B cell (primary cell): ENCODE data around the gene HMX3. TPM values are rescaled to one million over a fixed set of nuclear protein-coding genes. Genes with fewer than 3 reads are reported as not detected.

ENCODE experiments used
- ATAC-seq: fragments of 200-7000 bp; cut with Tn5 transposase; one replicate; pipeline ENCODE4 v1.10.0; 2021; ENCODE audit warnings: low read depth, mild to moderate bottlenecking, moderate number of reproducible peaks, moderate library complexity
- CTCF ChIA-PET: fragments of 350-600 bp; sonication (Branson Sonifier 250); formaldehyde crosslinking; loops from one replicate; lab custom pipeline; 2021; ENCODE audit warnings: antibody characterized with exemption, inconsistent platforms; lab: Charles Lee
- POLR2A ChIA-PET: fragments of 350-600 bp; sonication (Branson Sonifier 250); formaldehyde crosslinking; loops from one replicate; lab custom pipeline; 2021; ENCODE audit warnings: antibody characterized with exemption; lab: Charles Lee
- DNase-seq: peaks from one replicate; pipeline ENCODE4 v3.0.0; 2013
- H2AFZ ChIP-seq: 2 replicates; pipeline ENCODE4 v1.6.1; 2012; ENCODE audit warnings: mild to moderate bottlenecking, low read depth, low read length; ENCODE audit not compliant: insufficient read depth, poor library complexity, severe bottlenecking
- H3K27ac ChIP-seq, 2 donors: 1 replicate in 1 of 2; 2 replicates in 1 of 2; pipeline ENCODE4 v1.5.1; 2012 to 2013; ENCODE audit warnings: low read length in 2 of 2, mild to moderate bottlenecking in 2 of 2, moderate library complexity in 1 of 2
- H3K27me3 ChIP-seq, 4 experiments: fragments of 200-600 bp in 1 of 4; sonication (generic) in 1 of 4; replicated peaks in 1 of 4; 1 replicate in 2 of 4; 2 replicates in 2 of 4; pipeline versions ENCODE4 v1.6.1 to v1.7.0; 2013 to 2016; ENCODE audit warnings: low read length in 3 of 4, mild to moderate bottlenecking in 2 of 4, mixed read lengths in 1 of 4, moderate library complexity in 1 of 4; ENCODE audit not compliant: insufficient read depth in 4 of 4, control insufficient read depth in 3 of 4; ENCODE audit errors: control extremely low read depth in 1 of 4
- H3K36me3 ChIP-seq, 2 experiments: replicated peaks in 1 of 2; 1 replicate in 1 of 2; 2 replicates in 1 of 2; pipeline versions ENCODE4 v1.6.1 to v1.7.1; 2013; ENCODE audit warnings: low read length in 1 of 2; ENCODE audit not compliant: insufficient read depth in 2 of 2, control insufficient read depth in 1 of 2; ENCODE audit errors: control extremely low read depth in 1 of 2, extremely low read depth in 1 of 2
- H3K4me1 ChIP-seq, 2 donors: fragments of 200-600 bp in 1 of 2; sonication (generic) in 1 of 2; 1 replicate in 1 of 2; 2 replicates in 1 of 2; pipeline versions ENCODE4 v1.5.1 to v1.6.1; 2013 to 2017; ENCODE audit warnings: low read length in 2 of 2; ENCODE audit not compliant: control insufficient read depth in 2 of 2, insufficient read depth in 2 of 2
- H3K4me2 ChIP-seq: replicated peaks from 2 replicates; pipeline ENCODE3; 2012; ENCODE audit warnings: mild to moderate bottlenecking, low read depth, low read length; ENCODE audit not compliant: poor library complexity, severe bottlenecking
- H3K4me3 ChIP-seq, 5 experiments: fragments of 200-600 bp in 1 of 5; sonication (generic) in 1 of 5; 1 replicate in 3 of 5; 2 replicates in 2 of 5; pipeline versions ENCODE4 v1.5.1 to v1.7.0; 2011 to 2016; ENCODE audit warnings: low read length in 4 of 5, mild to moderate bottlenecking in 4 of 5, low read depth in 2 of 5, control low read depth in 1 of 5, moderate library complexity in 1 of 5; ENCODE audit not compliant: insufficient read depth in 1 of 5; ENCODE audit errors: control extremely low read depth in 1 of 5, extremely low read depth in 1 of 5
- H3K79me2 ChIP-seq: fragments of 200-600 bp; sonication (generic); one replicate; pipeline ENCODE4 v1.6.0; 2016; ENCODE audit warnings: low read length; ENCODE audit not compliant: control insufficient read depth, insufficient read depth
- H3K9ac ChIP-seq: fragments of 200-600 bp; sonication (generic); 2 replicates; pipeline ENCODE4 v1.6.1; 2017; ENCODE audit warnings: mild to moderate bottlenecking, low read length, moderate library complexity
- H3K9me3 ChIP-seq, 3 donors: one replicate each; pipeline versions ENCODE4 v1.6.1 to v1.7.1; 2013; ENCODE audit warnings: low read length in 2 of 3; ENCODE audit not compliant: control insufficient read depth in 2 of 3, insufficient read depth in 1 of 3; ENCODE audit errors: control extremely low read depth in 1 of 3
- H4K20me1 ChIP-seq: 2 replicates; pipeline ENCODE4 v1.6.0; 2012; ENCODE audit warnings: mild to moderate bottlenecking, low read length; ENCODE audit not compliant: insufficient read depth, control insufficient read depth, poor library complexity, severe bottlenecking
- H3K27ac Mint-ChIP-seq: one replicate; pipeline ENCODE4 v1.8.0; 2021; ENCODE audit warnings: mixed read lengths
- H3K27me3 Mint-ChIP-seq: one replicate; pipeline ENCODE4 v1.8.0; 2021; ENCODE audit warnings: mixed read lengths
- H3K4me1 Mint-ChIP-seq: one replicate; pipeline ENCODE4 v1.8.0; 2021; ENCODE audit warnings: mixed read lengths
- H3K4me3 Mint-ChIP-seq: one replicate; pipeline ENCODE4 v1.8.0; 2021; ENCODE audit warnings: mixed read lengths
- H3K9me3 Mint-ChIP-seq: one replicate; pipeline ENCODE4 v1.8.0; 2022; ENCODE audit warnings: mixed read lengths; ENCODE audit not compliant: insufficient read depth
- CTCF ChIP-seq: fragments of 200-600 bp; IDR thresholded peaks from one replicate; pipeline ENCODE4 v1.8.0; 2022; ENCODE audit warnings: antibody characterized with exemption, mild to moderate bottlenecking
- EZH2 ChIP-seq: IDR thresholded peaks from 2 replicates; pipeline ENCODE4 v1.6.1; 2012; ENCODE audit warnings: borderline replicate concordance, low read depth, mild to moderate bottlenecking, moderate library complexity, low read length; ENCODE audit not compliant: insufficient read depth, poor library complexity, severe bottlenecking
- WGBS: methylation state at CpG from one replicate; pipeline ENCODE4 v1.1.5; 2013; ENCODE audit warnings: missing lambda C conversion rate; ENCODE audit not compliant: insufficient coverage; 5-methylcytosine and 5-hydroxymethylcytosine counted together
- intact Hi-C: fragments of 100-400 bp; cut with micrococcal nuclease; formaldehyde crosslinking; loops from one replicate; pipeline ENCODE4 v1.10.0; 2022
- polyA plus RNA-seq: library from polyadenylated mRNA; depleted of rRNA; stranded (reverse); fragments of >200 nt; gene quantifications from 2 replicates; pipeline ENCODE4 v1.2.3, GENCODE V29; 2012
- total RNA-seq, 2 donors: library from RNA; stranded (reverse); fragments of 120-200 nt in 1 of 2; gene quantifications; 1 replicate in 1 of 2; 2 replicates in 1 of 2; pipeline versions ENCODE4 v1.2.3 to v1.2.4, GENCODE V29; 2013 to 2022

The HMX3 gene
- total and polyA plus RNA-seq, 2 donors (not counting 1 experiment from before 2014, with no cell fraction given), result not detected

- ATAC-seq (no peak), DNase-seq (no peak)
- no peaks in the 10 kb centered on the region for H4K20me1 ChIP-seq
- peaks cover 0 to 85% (median 68%) of the 10 kb centered on the region in 4 experiments for H3K27me3 ChIP-seq
- intact Hi-C loops, result no loop called here
- no peaks in the 10 kb centered on the region for H3K79me2 ChIP-seq
- Mint-ChIP-seq H3K27ac (peak overlapping the region; percentile 8), H3K27me3 (peaks cover 89% of the 10 kb centered on the region), H3K4me1 (peaks cover 23% of the 10 kb centered on the region), H3K9me3 (peaks cover 3% of the 10 kb centered on the region), H3K4me3 (no peak overlapping the region)
- H3K4me3 ChIP-seq, result no peak overlapping the region
- no peak overlapping the region for H3K27ac ChIP-seq
- ChIA-PET POLR2A (no interaction called here), CTCF (interaction anchor here (1.0 kb wide), 1 partner anchor 26 kb away, joined by 3 read pairs; no protein-coding TSS in a partner anchor)
- H3K36me3 ChIP-seq, result no peaks in the 10 kb centered on the region
- H3K9me3 ChIP-seq, result peaks cover 0 to 31% (median 13%) of the 10 kb centered on the region in 3 donors
- WGBS, result 80% methylated on average over 3 of the region's 4 CpGs
- no peak overlapping the region for H3K4me2 ChIP-seq
- TF ChIP-seq CTCF (no peak), EZH2 (no peak)
- H3K4me1 ChIP-seq, result peaks cover 24% of the 10 kb centered on the region in 2 donors
- H3K9ac ChIP-seq, result no peak overlapping the region
- no peak overlapping the region for H2AFZ ChIP-seq
Observed at GRCh38 chr10:123129618-123130271, 6.0 kb upstream of the HMX3 start.
